ENCODE results near the gene PAGR1.
"Not testable (repeated sequence)": the region's sequence is repeated elsewhere in the genome, so short reads cannot be mapped to it uniquely, and the experiment has no call there.

PAGR1 gene

DNA sequence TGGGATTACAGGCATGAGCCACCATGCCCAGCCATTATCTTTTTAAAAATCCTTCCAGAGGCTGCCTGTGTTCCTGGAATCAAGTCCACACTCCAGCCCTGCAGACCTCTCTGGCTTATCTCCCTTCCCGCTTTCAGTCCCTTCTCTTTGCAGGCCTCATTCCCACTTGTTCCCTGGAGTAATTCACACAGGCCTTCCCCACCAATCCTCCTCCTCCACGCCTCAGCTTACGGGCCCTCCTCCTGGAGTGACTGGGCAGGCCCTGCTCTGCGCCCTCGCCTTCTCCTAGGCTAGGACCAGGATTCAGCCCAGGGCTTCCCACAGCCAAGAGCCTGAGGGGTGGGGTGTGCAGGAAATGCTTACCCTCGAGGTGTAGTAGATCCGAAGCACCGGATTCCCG lies 44.3 kb downstream of the PAGR1 start:
- DNase-seq (ENCODE audit: low read depth), result no peak
- TF ChIP-seq, protein P1, sequence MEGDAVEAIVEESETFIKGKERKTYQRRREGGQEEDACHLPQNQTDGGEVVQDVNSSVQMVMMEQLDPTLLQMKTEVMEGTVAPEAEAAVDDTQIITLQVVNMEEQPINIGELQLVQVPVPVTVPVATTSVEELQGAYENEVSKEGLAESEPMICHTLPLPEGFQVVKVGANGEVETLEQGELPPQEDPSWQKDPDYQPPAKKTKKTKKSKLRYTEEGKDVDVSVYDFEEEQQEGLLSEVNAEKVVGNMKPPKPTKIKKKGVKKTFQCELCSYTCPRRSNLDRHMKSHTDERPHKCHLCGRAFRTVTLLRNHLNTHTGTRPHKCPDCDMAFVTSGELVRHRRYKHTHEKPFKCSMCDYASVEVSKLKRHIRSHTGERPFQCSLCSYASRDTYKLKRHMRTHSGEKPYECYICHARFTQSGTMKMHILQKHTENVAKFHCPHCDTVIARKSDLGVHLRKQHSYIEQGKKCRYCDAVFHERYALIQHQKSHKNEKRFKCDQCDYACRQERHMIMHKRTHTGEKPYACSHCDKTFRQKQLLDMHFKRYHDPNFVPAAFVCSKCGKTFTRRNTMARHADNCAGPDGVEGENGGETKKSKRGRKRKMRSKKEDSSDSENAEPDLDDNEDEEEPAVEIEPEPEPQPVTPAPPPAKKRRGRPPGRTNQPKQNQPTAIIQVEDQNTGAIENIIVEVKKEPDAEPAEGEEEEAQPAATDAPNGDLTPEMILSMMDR (IDR thresholded peaks at IDR 0.05; ENCODE audit: control insufficient read depth, insufficient read depth, low read depth, low read length, missing control alignments), result no peak

GRCh38 chr16:29862383-29862883 lies 46.5 kb downstream of the PAGR1 start:
- TF ChIP-seq, protein P1 (IDR thresholded peaks at IDR 0.05; ENCODE audit: control insufficient read depth, insufficient read depth, low read depth, low read length, missing control alignments), result peak; percentile 33

More for the DNA sequence above, 44.3 kb downstream of the PAGR1 start:
- no peak overlapping the region for H3K4me3 ChIP-seq (ENCODE audit: control insufficient read depth, low read depth, low read length)

DNA sequence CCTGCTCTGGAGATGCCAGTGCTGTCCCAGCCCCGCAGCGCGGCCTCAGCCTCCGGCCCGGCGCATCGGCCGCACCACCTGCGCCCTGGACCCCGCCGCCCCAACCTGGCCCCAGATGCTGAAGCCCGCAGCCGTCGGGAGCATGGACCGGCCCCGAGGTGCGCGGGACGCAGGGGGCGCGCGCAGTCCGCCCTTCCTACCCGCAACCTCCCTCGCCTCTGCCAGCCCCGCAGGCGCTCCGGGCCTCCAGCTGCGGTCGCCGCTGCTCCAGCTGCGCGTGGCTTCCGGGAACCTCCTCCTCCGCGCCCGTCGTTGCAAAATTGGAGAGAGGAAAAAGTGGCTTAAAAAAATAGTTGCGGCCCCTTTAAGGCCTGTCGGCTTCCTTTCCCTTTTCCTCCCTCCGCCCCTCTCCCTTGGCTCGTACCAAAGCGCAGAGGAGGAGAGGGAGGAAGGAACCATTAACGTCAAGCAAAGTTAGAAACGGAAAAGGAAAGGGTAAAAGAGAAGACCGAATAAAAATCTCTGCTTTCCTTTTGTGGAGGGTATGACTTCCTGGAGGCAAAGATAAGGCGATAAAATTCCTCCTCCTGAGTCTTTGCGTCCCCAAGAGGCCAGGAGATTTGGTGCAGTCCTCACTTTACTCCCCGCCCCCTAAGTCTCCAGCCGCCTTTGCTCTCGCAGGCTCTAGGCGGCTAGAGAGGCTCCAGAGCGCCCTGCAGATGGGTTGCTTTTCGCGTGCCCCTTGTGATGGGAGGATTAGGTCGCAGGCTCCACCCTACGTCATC lies 47.1 kb downstream of the PAGR1 start, which contains the start of gene CDIPT:
CDIPT (minus strand) TSS at position 343 of the 785 bp plus-strand sequence. CDS start 369 bp downstream, outside the sequence.
- TF ChIP-seq, protein P1 (IDR thresholded peaks at IDR 0.05; ENCODE audit: control insufficient read depth, insufficient read depth, low read depth, low read length, missing control alignments), result peak; percentile 77
- peak; percentile 91 for DNase-seq (ENCODE audit: low read depth)
- peak within 1 kb of the TSS; percentile 79 for H3K4me3 ChIP-seq (ENCODE audit: control insufficient read depth, low read depth, low read length)

More at GRCh38 chr16:29862383-29862883, 46.5 kb downstream of the PAGR1 start:
- no peak for DNase-seq (ENCODE audit: low read depth)
- H3K4me3 ChIP-seq (ENCODE audit: control insufficient read depth, low read depth, low read length), result peak overlapping the region; percentile 79

GRCh38 chr16:29863669-29863984 lies 47.7 kb downstream of the PAGR1 start:
- no peak for DNase-seq (ENCODE audit: low read depth)
- H3K4me3 ChIP-seq (ENCODE audit: control insufficient read depth, low read depth, low read length), result peak overlapping the region; percentile 22
- TF ChIP-seq, protein P1 (IDR thresholded peaks at IDR 0.05; ENCODE audit: control insufficient read depth, insufficient read depth, low read depth, low read length, missing control alignments), result no peak

DNA sequence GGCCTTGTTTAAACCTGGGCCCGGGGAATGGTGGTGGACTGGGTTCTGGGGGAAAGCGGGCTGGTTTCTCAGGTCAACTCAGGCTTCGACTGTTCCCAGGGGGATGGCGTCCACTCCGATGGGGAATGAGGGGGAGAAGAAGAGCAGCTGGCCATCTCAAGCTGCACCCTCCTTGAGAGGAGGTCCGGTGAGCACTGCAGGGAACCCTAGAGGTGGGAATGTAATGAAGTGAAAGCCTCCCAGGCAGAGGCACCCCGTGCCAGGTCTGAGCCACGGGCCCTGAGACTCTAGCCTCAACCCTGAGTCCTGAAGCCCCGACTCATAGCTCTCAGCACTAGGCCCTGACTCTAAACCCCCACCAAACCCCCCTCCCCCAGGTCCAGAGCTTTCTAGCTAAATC lies 48.3 kb downstream of the PAGR1 start:
- no peak for DNase-seq (ENCODE audit: low read depth)
- no peak overlapping the region for H3K4me3 ChIP-seq (ENCODE audit: control insufficient read depth, low read depth, low read length)
- TF ChIP-seq, protein P1 (IDR thresholded peaks at IDR 0.05; ENCODE audit: control insufficient read depth, insufficient read depth, low read depth, low read length, missing control alignments), result no peak

- DNase-seq (ENCODE audit: low read depth), result no peak
- TF ChIP-seq, protein P1 (IDR thresholded peaks at IDR 0.05; ENCODE audit: control insufficient read depth, insufficient read depth, low read depth, low read length, missing control alignments), result no peak
- no peak overlapping the region for H3K4me3 ChIP-seq (ENCODE audit: control insufficient read depth, low read depth, low read length)
These were observed 52.6 kb downstream of the PAGR1 start for GRCh38 chr16:29868396-29869009.

DNA sequence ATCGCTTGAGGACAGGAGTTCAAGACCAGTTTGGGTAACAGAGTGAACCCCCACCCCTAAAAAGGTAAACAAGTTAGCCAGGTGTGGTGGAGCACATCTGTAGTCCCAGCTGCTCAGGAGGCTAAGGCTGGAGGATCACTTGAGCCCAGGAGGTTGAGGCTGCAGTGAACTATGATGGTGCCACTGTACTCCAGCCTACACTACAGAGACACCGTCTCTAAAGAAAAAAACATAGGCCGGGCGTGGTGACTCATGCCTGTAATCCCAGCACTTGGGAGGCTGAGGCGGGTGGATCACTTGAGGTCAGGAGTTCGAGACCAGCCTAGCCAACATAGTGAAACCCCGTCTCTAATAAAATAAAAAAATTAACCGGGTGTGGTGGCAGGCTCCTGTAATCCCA lies 53.1 kb downstream of the PAGR1 start:
- H3K4me3 ChIP-seq (ENCODE audit: control insufficient read depth, low read depth, low read length); DNase-seq (ENCODE audit: low read depth): not testable (repeated sequence)
